Measurements from ENCODE around the gene ACVRL1.

- TF ChIP-seq CTCF (conservative IDR thresholded peaks at IDR 0.05): no peak
- TF ChIP-seq EZH2 (IDR thresholded peaks at IDR 0.05; ENCODE audit: low read depth): no peak
These were observed 65.6 kb downstream of the ACVRL1 start for GRCh38 chr12:51972849-51973273.

Measured in PC-9 (cell line).